ENCODE data around the gene C3orf33. TPM values are rescaled to one million over a fixed set of nuclear protein-coding genes. Genes with fewer than 3 reads are reported as not detected.

The C3orf33 gene
- total RNA-seq, 6 experiments from 2014 or later = 1.3 to 1.9 (median 1.5) TPM

DNA sequence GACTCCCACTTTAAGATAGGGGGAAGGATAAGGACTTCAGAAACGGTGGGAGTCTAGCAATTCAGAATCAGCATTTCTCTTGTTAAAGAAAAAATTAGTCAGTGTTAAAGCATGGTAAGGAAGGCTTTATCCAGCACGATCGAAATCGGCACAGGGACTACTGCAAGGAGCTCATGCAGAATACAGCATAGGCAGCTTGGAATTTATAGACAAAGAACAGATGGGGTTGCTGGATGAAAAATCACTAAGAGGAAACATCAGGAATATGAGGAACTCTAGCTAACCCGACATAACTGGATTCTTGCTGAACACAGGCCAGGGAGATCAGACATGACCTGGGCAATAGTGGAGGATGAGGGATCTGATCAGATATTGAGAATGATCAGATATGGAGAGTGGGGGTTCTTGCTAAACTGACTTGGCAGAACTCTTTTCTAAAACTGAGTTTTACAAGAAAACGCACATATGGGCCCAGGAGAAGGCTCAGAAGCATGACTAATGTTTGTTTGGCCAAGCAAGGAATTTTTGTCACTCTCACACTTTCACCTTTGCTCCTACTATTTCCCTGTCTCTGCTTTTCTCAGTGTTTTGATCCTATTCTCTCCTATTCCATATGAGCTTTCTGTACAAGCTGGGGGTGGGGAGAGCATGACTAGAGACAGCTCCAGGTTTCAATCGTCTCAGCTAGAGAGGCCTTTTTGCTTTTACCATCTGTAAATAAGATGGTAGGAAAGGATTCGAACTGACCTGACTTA, 57.3 kb downstream of the C3orf33 start:
- WGBS (ENCODE audit: insufficient coverage, low coverage, low lambda C conversion rate, missing lambda C conversion rate) = 51% methylated on average over 8 of the region's 8 CpGs
- ATAC-seq (peak in 1 of 4 donors; percentile 64), DNase-seq (no peak)
- H3K4me3 ChIP-seq = no peak overlapping the region
- TF ChIP-seq POLR2A (IDR thresholded peaks at IDR 0.05) = no peak
- TF ChIP-seq, protein P1, sequence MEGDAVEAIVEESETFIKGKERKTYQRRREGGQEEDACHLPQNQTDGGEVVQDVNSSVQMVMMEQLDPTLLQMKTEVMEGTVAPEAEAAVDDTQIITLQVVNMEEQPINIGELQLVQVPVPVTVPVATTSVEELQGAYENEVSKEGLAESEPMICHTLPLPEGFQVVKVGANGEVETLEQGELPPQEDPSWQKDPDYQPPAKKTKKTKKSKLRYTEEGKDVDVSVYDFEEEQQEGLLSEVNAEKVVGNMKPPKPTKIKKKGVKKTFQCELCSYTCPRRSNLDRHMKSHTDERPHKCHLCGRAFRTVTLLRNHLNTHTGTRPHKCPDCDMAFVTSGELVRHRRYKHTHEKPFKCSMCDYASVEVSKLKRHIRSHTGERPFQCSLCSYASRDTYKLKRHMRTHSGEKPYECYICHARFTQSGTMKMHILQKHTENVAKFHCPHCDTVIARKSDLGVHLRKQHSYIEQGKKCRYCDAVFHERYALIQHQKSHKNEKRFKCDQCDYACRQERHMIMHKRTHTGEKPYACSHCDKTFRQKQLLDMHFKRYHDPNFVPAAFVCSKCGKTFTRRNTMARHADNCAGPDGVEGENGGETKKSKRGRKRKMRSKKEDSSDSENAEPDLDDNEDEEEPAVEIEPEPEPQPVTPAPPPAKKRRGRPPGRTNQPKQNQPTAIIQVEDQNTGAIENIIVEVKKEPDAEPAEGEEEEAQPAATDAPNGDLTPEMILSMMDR (IDR thresholded peaks at IDR 0.05) = no peak
- H3K4me1 ChIP-seq = peaks cover 0 to 2% (median under 1%) of the 10 kb centered on the region in 4 donors
- H3K9me3 ChIP-seq = no peaks in the 10 kb centered on the region
- H3K27me3 ChIP-seq = no peaks in the 10 kb centered on the region
- no peak overlapping the region for H3K27ac ChIP-seq
- intact Hi-C loops (cut with DNase I) = no loop called here
- H3K36me3 ChIP-seq = no peaks in the 10 kb centered on the region

DNA sequence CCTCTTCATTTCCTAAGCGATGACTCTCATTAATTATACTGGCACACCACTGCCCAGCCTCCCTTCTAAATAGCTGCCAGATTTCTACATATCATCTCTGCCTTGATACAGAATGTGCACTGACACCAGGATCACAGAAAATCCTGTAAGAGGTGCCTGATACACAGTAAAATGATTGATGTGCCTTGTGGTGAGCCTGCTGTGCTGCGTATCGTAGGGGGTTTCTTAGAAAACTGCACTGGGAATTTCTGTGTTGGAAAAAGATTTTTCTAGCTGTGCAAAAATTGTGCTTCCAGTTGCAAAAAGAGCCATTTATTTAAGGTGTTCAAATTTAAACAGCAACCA, 58.2 kb downstream of the C3orf33 start:
- TF ChIP-seq POLR2A (IDR thresholded peaks at IDR 0.05) = no peak
- TF ChIP-seq, protein P1 (IDR thresholded peaks at IDR 0.05) = no peak
- H3K4me3 ChIP-seq = no peak overlapping the region
- peaks cover 0 to 9% (median 4%) of the 10 kb centered on the region in 4 donors for H3K4me1 ChIP-seq
- no peaks in the 10 kb centered on the region for H3K36me3 ChIP-seq
- no peaks in the 10 kb centered on the region for H3K27me3 ChIP-seq
- ATAC-seq (no peak), DNase-seq (no peak)
- intact Hi-C loops (cut with DNase I) = no loop called here
- WGBS (ENCODE audit: insufficient coverage, low coverage, low lambda C conversion rate, missing lambda C conversion rate) = 80% methylated on average over 3 of the region's 3 CpGs
- no peak overlapping the region for H3K27ac ChIP-seq
- H3K9me3 ChIP-seq = no peaks in the 10 kb centered on the region

DNA sequence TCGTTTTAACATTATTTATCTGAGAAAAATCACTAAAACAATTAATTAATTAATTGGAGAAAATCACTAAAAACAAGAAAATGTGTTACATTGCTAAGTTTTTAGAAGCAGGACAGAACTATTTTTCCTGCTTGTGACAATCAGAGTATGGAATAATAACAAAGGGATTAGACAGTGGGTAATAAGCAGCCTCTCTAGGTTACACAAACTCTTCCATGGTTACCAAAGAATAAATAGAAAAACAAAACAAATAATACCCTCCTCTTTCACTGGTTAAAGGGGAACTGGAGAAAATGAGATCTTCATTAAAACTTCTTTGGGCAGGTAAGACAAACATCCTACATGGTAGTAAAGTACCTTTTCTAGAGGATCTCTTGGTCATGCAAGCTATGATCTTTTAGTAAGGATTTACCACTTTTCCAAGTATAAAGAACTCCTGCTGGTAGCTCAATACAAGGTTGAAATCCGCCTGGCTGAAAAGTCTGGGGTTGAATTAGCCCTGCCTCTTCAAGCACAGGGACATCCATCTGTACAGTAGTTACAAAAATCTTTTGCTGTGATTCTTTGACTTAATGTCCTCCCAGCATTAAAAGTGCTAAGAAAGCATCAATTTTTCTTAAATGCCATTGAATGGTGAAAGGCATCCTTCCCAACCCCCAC, 58.7 kb downstream of the C3orf33 start:
- Histone ChIP-seq H3K36me3 (no peaks in the 10 kb centered on the region), H3K4me3 (no peak overlapping the region), H3K27ac (no peak overlapping the region), H3K9me3 (no peaks in the 10 kb centered on the region), H3K4me1 (peaks cover 0 to 9% (median 4%) of the 10 kb centered on the region in 4 donors), H3K27me3 (no peaks in the 10 kb centered on the region)
- no peak for ATAC-seq
- no peak for DNase-seq
- TF ChIP-seq POLR2A (IDR thresholded peaks at IDR 0.05) = no peak
- TF ChIP-seq, protein P1 (IDR thresholded peaks at IDR 0.05) = no peak
- intact Hi-C loops (cut with DNase I) = no loop called here
- WGBS (ENCODE audit: insufficient coverage, low coverage, low lambda C conversion rate, missing lambda C conversion rate) = 60% methylated on average over 2 of the region's 2 CpGs

DNA sequence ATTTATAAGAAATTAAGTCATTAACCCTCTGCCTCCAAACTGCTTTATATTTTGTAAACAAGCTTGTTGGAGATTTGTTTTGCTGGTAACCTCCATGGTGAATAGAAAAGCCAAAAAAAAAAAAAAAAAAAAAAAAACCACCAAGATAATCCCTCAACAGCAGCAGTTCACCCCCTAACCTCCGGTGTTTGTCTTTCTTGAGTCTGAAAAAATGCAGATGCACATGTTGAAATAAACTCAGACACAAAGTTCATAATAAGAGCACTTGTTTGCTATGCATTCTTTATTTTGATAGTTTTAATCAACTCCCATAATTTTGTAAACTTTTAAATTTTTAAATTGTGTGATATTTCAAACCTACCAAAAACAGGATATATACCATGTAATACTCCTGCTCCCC, 59.4 kb downstream of the C3orf33 start:
- ATAC-seq (no peak), DNase-seq (no peak)
- WGBS (ENCODE audit: insufficient coverage, low coverage, low lambda C conversion rate, missing lambda C conversion rate) = 83% methylated on average over 1 of the region's 1 CpG
- H3K27me3 ChIP-seq = no peaks in the 10 kb centered on the region
- H3K4me1 ChIP-seq = peaks cover 0 to 9% (median 4%) of the 10 kb centered on the region in 4 donors
- H3K36me3 ChIP-seq = no peaks in the 10 kb centered on the region
- no peak overlapping the region for H3K4me3 ChIP-seq
- intact Hi-C loops (cut with DNase I) = no loop called here
- H3K27ac ChIP-seq = no peak overlapping the region
- no peak for TF ChIP-seq POLR2A (IDR thresholded peaks at IDR 0.05)
- TF ChIP-seq, protein P1 (IDR thresholded peaks at IDR 0.05) = no peak
- no peaks in the 10 kb centered on the region for H3K9me3 ChIP-seq

All from right lobe of liver (tissue), 6 donors.